ENCODE measurements around the gene NXNL1. TPM values are rescaled to one million over a fixed set of nuclear protein-coding genes. Genes with fewer than 3 reads are reported as not detected.
A peak's percentile ranks its signal among the peaks of the same experiment; 100 is the strongest.

NXNL1 gene
- total and polyA plus RNA-seq, 9 of the 15 experiments (the other 6 are each of a cell fraction or from before 2014, with no cell fraction given), result not detected

DNA sequence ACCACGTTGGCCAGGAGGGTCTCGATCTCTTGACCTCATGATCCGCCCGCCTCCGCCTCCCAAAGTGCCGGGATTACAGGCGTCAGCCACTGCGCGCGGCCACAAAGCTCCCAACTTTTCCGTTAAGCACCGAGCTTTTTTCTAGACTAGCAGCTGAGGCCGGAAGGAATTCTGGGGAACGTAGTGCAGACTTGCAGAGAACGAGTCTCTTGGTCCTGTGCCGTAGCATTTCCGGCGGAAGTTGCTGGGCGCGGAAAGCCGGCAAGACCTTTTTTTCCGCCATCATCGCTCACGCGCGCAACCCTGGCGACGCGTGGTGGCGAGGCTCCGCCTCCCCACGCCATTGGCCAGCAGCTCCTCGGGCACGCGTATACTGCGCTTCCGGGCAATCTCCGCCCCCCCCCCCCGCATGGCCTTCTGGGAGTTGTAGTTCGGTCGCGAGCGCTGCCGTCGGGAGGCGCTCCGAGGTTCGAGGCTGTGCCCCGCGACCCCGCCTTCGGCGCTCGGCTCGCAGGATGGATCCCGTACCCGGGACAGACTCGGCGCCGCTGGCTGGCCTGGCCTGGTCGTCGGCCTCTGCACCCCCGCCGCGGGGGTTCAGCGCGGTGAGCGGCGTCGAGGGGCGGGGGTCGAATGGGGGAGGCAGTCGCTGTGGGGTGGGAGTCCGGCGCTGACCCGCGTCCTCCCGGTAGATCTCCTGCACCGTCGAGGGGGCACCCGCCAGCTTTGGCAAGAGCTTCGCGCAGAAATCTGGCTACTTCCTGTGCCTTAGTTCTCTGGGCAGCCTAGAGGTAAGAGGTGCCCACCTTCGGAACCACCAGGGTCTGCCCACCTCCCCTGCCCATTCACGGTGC, 40.9 kb downstream of the NXNL1 start, which contains the start of gene MVB12A (continued):
- TF ChIP-seq PATZ1 (CRISPR knock-in tag; IDR thresholded peaks at IDR 0.05; ENCODE audit: borderline replicate concordance) (no peak), FOXJ2 (tag; IDR thresholded peaks at IDR 0.05) (peak; percentile 55), CBFB (CRISPR knock-in tag; IDR thresholded peaks at IDR 0.05) (no peak), KDM4B (IDR thresholded peaks at IDR 0.05; ENCODE audit: borderline replicate concordance in 2 of 2, low read depth in 1 of 2) (peak in 1 of 2 experiments; percentile 90; a peak in 2 of 4 replicates), MNT (conservative IDR thresholded peaks at IDR 0.05) (peak; percentile 94 to 96), TRIM28 (IDR thresholded peaks at IDR 0.05) (peak; percentile 50; the same call in 1 of the 2 replicates), ZNF212 (CRISPR knock-in tag; IDR thresholded peaks at IDR 0.05) (no peak), ZNF764 (CRISPR knock-in tag; IDR thresholded peaks at IDR 0.05; ENCODE audit: low read depth) (no peak), RBM22 (IDR thresholded peaks at IDR 0.05; ENCODE audit: low read depth, low read length, poor library complexity, severe bottlenecking) (peak; percentile 34), SETDB1 (IDR thresholded peaks at IDR 0.05; ENCODE audit: low read length) (peak; percentile 48), RFX5 (IDR thresholded peaks at IDR 0.05; ENCODE audit: low read depth, low read length) (no peak; the same call in 1 of the 2 replicates), IRF1 (CRISPR knock-in tag; IDR thresholded peaks at IDR 0.05; ENCODE audit: borderline replicate concordance) (no peak), SAFB (IDR thresholded peaks at IDR 0.05; ENCODE audit: borderline replicate concordance, low read depth, low read length) (no peak), ZFP36 (IDR thresholded peaks at IDR 0.05; ENCODE audit: low read depth, low read length, partially characterized antibody) (peak; percentile 96), EP400 (IDR thresholded peaks at IDR 0.05) (peak; percentile 72), KAT8 (IDR thresholded peaks at IDR 0.05; ENCODE audit: low read depth) (no peak), ILF3 (IDR thresholded peaks at IDR 0.05; ENCODE audit: borderline replicate concordance) (no peak)
- TF ChIP-seq, protein P1, sequence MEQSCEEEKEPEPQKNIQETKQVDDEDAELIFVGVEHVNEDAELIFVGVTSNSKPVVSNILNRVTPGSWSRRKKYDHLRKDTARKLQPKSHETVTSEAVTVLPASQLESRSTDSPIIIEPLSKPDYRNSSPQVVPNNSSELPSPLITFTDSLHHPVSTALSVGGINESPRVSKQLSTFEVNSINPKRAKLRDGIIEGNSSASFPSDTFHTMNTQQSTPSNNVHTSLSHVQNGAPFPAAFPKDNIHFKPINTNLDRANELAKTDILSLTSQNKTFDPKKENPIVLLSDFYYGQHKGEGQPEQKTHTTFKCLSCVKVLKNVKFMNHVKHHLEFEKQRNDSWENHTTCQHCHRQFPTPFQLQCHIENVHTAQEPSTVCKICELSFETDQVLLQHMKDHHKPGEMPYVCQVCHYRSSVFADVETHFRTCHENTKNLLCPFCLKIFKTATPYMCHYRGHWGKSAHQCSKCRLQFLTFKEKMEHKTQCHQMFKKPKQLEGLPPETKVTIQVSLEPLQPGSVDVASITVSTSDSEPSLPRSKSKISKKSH (CRISPR knock-in tag; IDR thresholded peaks at IDR 0.05), result no peak
- TF ChIP-seq, protein P2, sequence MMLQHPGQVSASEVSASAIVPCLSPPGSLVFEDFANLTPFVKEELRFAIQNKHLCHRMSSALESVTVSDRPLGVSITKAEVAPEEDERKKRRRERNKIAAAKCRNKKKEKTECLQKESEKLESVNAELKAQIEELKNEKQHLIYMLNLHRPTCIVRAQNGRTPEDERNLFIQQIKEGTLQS (IDR thresholded peaks at IDR 0.05), result no peak
- TF ChIP-seq, protein P2 (CRISPR knock-in tag; conservative IDR thresholded peaks at IDR 0.05), result peak; percentile 40; the same call in 1 of the 2 replicates
